GM12878 (cell line): Measurements from ENCODE around the gene CAMKK1. TPM values are rescaled to one million over a fixed set of nuclear protein-coding genes. Genes with fewer than 3 reads are reported as not detected.

Source experiments
- polyA plus RNA-seq, 11 experiments: library from polyadenylated mRNA; depleted of rRNA in 4 of 11; unstranded in 6 of 11; stranded (reverse) in 5 of 11; fragments of >200 nt; fragmentation: Nextera tagmentation in 4 of 11; fragmentation: Illumina TruSeq in 1 of 11; extraction: Ambion mirVana in 4 of 11; extraction: Trizol in 1 of 11; gene quantifications; 1 replicate in 1 of 11; 2 replicates in 10 of 11; pipeline versions ENCODE4 v1.2.1 to v1.2.3, GENCODE V29; 2011 to 2016; ENCODE audit warnings: inconsistent platforms in 2 of 11, missing spikeins in 2 of 11, low read depth in 1 of 11
- total RNA-seq, 4 experiments: library from RNA; depleted of rRNA in 3 of 4; stranded (reverse); fragments of >200 nt in 3 of 4; fragmentation: Illumina TruSeq in 1 of 4; extraction: Trizol in 1 of 4; gene quantifications; 2 replicates each; pipeline versions ENCODE4 v1.2.1 to v1.2.3, GENCODE V29; 2013 to 2021

Gene CAMKK1
- total and polyA plus RNA-seq, 10 of the 15 experiments (the other 5 are each of a cell fraction or from before 2014, with no cell fraction given), result 0.06 to 0.84 (median 0.37) TPM

Other genes with a start within 250 kb of the CAMKK1 start
Only the 7 nearest of the 9 such genes appear.
- 24.5 and 37.3 TPM in 2 replicates for gene EMC6, start 224.2 kb downstream of the CAMKK1 start, total RNA-seq (2014; rRNA removed)
- 28.3 and 34.5 TPM in 2 replicates for gene EMC6, start 224.2 kb downstream of the CAMKK1 start, total RNA-seq (2014; rRNA removed; fragmentation: Illumina TruSeq; extraction: Trizol)
- gene EMC6, start 224.2 kb downstream of the CAMKK1 start, total RNA-seq (2021), result 63.6 and 64.2 TPM in 2 replicates
- gene EMC6, start 224.2 kb downstream of the CAMKK1 start, polyA plus RNA-seq (2011; rRNA removed), result 20.0 and 28.8 TPM in 2 replicates
- 11.1 and 27.6 TPM in 2 replicates for gene EMC6, start 224.2 kb downstream of the CAMKK1 start, polyA plus RNA-seq (2014; fragmentation: Illumina TruSeq; extraction: Trizol)
- gene EMC6, start 224.2 kb downstream of the CAMKK1 start, polyA plus RNA-seq (2014; fragmentation: Nextera tagmentation; extraction: Ambion mirVana), result 10 to 100 TPM in 1 of 2 experiments, 1 to 10 TPM in 1; 5.1 to 32.2 TPM
- 162 and 165 TPM in 2 replicates for gene EMC6, start 224.2 kb downstream of the CAMKK1 start, polyA plus RNA-seq (2014; rRNA removed)
- 100 to 1,000 TPM; 170 to 172 TPM for gene EMC6, start 224.2 kb downstream of the CAMKK1 start, polyA plus RNA-seq (2016; fragmentation: Nextera tagmentation; extraction: Ambion mirVana)
- gene P2RX5, start 196.9 kb downstream of the CAMKK1 start, total RNA-seq (2014; rRNA removed), result 22.5 and 25.2 TPM in 2 replicates
- gene P2RX5, start 196.9 kb downstream of the CAMKK1 start, total RNA-seq (2014; rRNA removed; fragmentation: Illumina TruSeq; extraction: Trizol), result 17.9 and 20.0 TPM in 2 replicates
- gene P2RX5, start 196.9 kb downstream of the CAMKK1 start, total RNA-seq (2021), result 24.8 and 27.2 TPM in 2 replicates
- 5.1 and 10.0 TPM in 2 replicates for gene P2RX5, start 196.9 kb downstream of the CAMKK1 start, polyA plus RNA-seq (2011; rRNA removed)
- gene P2RX5, start 196.9 kb downstream of the CAMKK1 start, polyA plus RNA-seq (2014; fragmentation: Illumina TruSeq; extraction: Trizol), result 18.4 and 28.8 TPM in 2 replicates
- 10 to 100 TPM in 1 of 2 experiments, 1 to 10 TPM in 1; 6.9 to 14.2 TPM for gene P2RX5, start 196.9 kb downstream of the CAMKK1 start, polyA plus RNA-seq (2014; fragmentation: Nextera tagmentation; extraction: Ambion mirVana)
- gene P2RX5, start 196.9 kb downstream of the CAMKK1 start, polyA plus RNA-seq (2014; rRNA removed), result 18.1 and 22.5 TPM in 2 replicates
- 10 to 100 TPM; 19.1 to 23.1 TPM for gene P2RX5, start 196.9 kb downstream of the CAMKK1 start, polyA plus RNA-seq (2016; fragmentation: Nextera tagmentation; extraction: Ambion mirVana)
- gene HASPIN, start 169.2 kb downstream of the CAMKK1 start, total RNA-seq (2014; rRNA removed), result 14.9 and 16.5 TPM in 2 replicates
- gene HASPIN, start 169.2 kb downstream of the CAMKK1 start, total RNA-seq (2014; rRNA removed; fragmentation: Illumina TruSeq; extraction: Trizol), result 11.7 and 13.1 TPM in 2 replicates
- 16.5 and 18.0 TPM in 2 replicates for gene HASPIN, start 169.2 kb downstream of the CAMKK1 start, total RNA-seq (2021)
- gene HASPIN, start 169.2 kb downstream of the CAMKK1 start, polyA plus RNA-seq (2011; rRNA removed), result 6.1 and 7.1 TPM in 2 replicates
- 13.4 and 16.4 TPM in 2 replicates for gene HASPIN, start 169.2 kb downstream of the CAMKK1 start, polyA plus RNA-seq (2014; fragmentation: Illumina TruSeq; extraction: Trizol)
- gene HASPIN, start 169.2 kb downstream of the CAMKK1 start, polyA plus RNA-seq (2014; fragmentation: Nextera tagmentation; extraction: Ambion mirVana), result under 1 TPM; 0.80 to 0.97 TPM
- 11.4 and 12.2 TPM in 2 replicates for gene HASPIN, start 169.2 kb downstream of the CAMKK1 start, polyA plus RNA-seq (2014; rRNA removed)
- 1 to 10 TPM; 8.7 TPM for gene HASPIN, start 169.2 kb downstream of the CAMKK1 start, polyA plus RNA-seq (2016; fragmentation: Nextera tagmentation; extraction: Ambion mirVana)
- gene ITGAE, start 91.9 kb downstream of the CAMKK1 start, total RNA-seq (2014; rRNA removed), result 19.6 and 19.7 TPM in 2 replicates
- gene ITGAE, start 91.9 kb downstream of the CAMKK1 start, total RNA-seq (2014; rRNA removed; fragmentation: Illumina TruSeq; extraction: Trizol), result 19.1 and 21.7 TPM in 2 replicates
- gene ITGAE, start 91.9 kb downstream of the CAMKK1 start, total RNA-seq (2021), result 13.1 and 13.6 TPM in 2 replicates
- gene ITGAE, start 91.9 kb downstream of the CAMKK1 start, polyA plus RNA-seq (2011; rRNA removed), result 41.3 TPM in 2 replicates
- 19.2 and 19.4 TPM in 2 replicates for gene ITGAE, start 91.9 kb downstream of the CAMKK1 start, polyA plus RNA-seq (2014; fragmentation: Illumina TruSeq; extraction: Trizol)
- gene ITGAE, start 91.9 kb downstream of the CAMKK1 start, polyA plus RNA-seq (2014; fragmentation: Nextera tagmentation; extraction: Ambion mirVana), result 100 to 1,000 TPM; 145 to 161 TPM
- gene ITGAE, start 91.9 kb downstream of the CAMKK1 start, polyA plus RNA-seq (2014; rRNA removed), result 28.3 and 33.9 TPM in 2 replicates
- 10 to 100 TPM; 48.0 to 53.0 TPM for gene ITGAE, start 91.9 kb downstream of the CAMKK1 start, polyA plus RNA-seq (2016; fragmentation: Nextera tagmentation; extraction: Ambion mirVana)
- 17.9 and 18.0 TPM in 2 replicates for gene NCBP3, start 46.8 kb downstream of the CAMKK1 start, total RNA-seq (2014; rRNA removed)
- 20.1 and 23.3 TPM in 2 replicates for gene NCBP3, start 46.8 kb downstream of the CAMKK1 start, total RNA-seq (2014; rRNA removed; fragmentation: Illumina TruSeq; extraction: Trizol)
- gene NCBP3, start 46.8 kb downstream of the CAMKK1 start, total RNA-seq (2021), result 22.3 and 27.2 TPM in 2 replicates
- 28.4 and 37.8 TPM in 2 replicates for gene NCBP3, start 46.8 kb downstream of the CAMKK1 start, polyA plus RNA-seq (2011; rRNA removed)
- 23.8 and 32.0 TPM in 2 replicates for gene NCBP3, start 46.8 kb downstream of the CAMKK1 start, polyA plus RNA-seq (2014; fragmentation: Illumina TruSeq; extraction: Trizol)
- gene NCBP3, start 46.8 kb downstream of the CAMKK1 start, polyA plus RNA-seq (2014; fragmentation: Nextera tagmentation; extraction: Ambion mirVana), result 1 to 10 TPM; 5.2 to 8.4 TPM
- 22.2 and 24.0 TPM in 2 replicates for gene NCBP3, start 46.8 kb downstream of the CAMKK1 start, polyA plus RNA-seq (2014; rRNA removed)
- gene NCBP3, start 46.8 kb downstream of the CAMKK1 start, polyA plus RNA-seq (2016; fragmentation: Nextera tagmentation; extraction: Ambion mirVana), result 10 to 100 TPM; 20.0 to 23.0 TPM
- gene P2RX1, start 23.4 kb upstream of the CAMKK1 start, total RNA-seq (2014; rRNA removed), result 5.5 and 5.9 TPM in 2 replicates
- 2.7 and 3.1 TPM in 2 replicates for gene P2RX1, start 23.4 kb upstream of the CAMKK1 start, total RNA-seq (2014; rRNA removed; fragmentation: Illumina TruSeq; extraction: Trizol)
- 5.0 and 5.1 TPM in 2 replicates for gene P2RX1, start 23.4 kb upstream of the CAMKK1 start, total RNA-seq (2021)
- gene P2RX1, start 23.4 kb upstream of the CAMKK1 start, polyA plus RNA-seq (2011; rRNA removed), result 0.12 and 0.19 TPM in 2 replicates
- 2.4 and 3.2 TPM in 2 replicates for gene P2RX1, start 23.4 kb upstream of the CAMKK1 start, polyA plus RNA-seq (2014; fragmentation: Illumina TruSeq; extraction: Trizol)
- gene P2RX1, start 23.4 kb upstream of the CAMKK1 start, polyA plus RNA-seq (2014; fragmentation: Nextera tagmentation; extraction: Ambion mirVana), result under 1 TPM; 0.16 to 0.22 TPM
- 5.6 and 6.2 TPM in 2 replicates for gene P2RX1, start 23.4 kb upstream of the CAMKK1 start, polyA plus RNA-seq (2014; rRNA removed)
- gene P2RX1, start 23.4 kb upstream of the CAMKK1 start, polyA plus RNA-seq (2016; fragmentation: Nextera tagmentation; extraction: Ambion mirVana), result 1 to 10 TPM; 3.6 to 4.3 TPM
- 42.3 and 48.7 TPM in 2 replicates for gene ATP2A3, start 71.4 kb upstream of the CAMKK1 start, total RNA-seq (2014; rRNA removed)
- 15.7 and 20.1 TPM in 2 replicates for gene ATP2A3, start 71.4 kb upstream of the CAMKK1 start, total RNA-seq (2014; rRNA removed; fragmentation: Illumina TruSeq; extraction: Trizol)
- gene ATP2A3, start 71.4 kb upstream of the CAMKK1 start, total RNA-seq (2021), result 91.7 and 99.2 TPM in 2 replicates
- 11.9 and 27.0 TPM in 2 replicates for gene ATP2A3, start 71.4 kb upstream of the CAMKK1 start, polyA plus RNA-seq (2011; rRNA removed)
- 11.6 and 26.5 TPM in 2 replicates for gene ATP2A3, start 71.4 kb upstream of the CAMKK1 start, polyA plus RNA-seq (2014; fragmentation: Illumina TruSeq; extraction: Trizol)
- gene ATP2A3, start 71.4 kb upstream of the CAMKK1 start, polyA plus RNA-seq (2014; fragmentation: Nextera tagmentation; extraction: Ambion mirVana), result 1 to 10 TPM; 1.0 to 3.0 TPM
- gene ATP2A3, start 71.4 kb upstream of the CAMKK1 start, polyA plus RNA-seq (2014; rRNA removed), result 66.4 and 78.9 TPM in 2 replicates
- 10 to 100 TPM; 61.1 to 62.8 TPM for gene ATP2A3, start 71.4 kb upstream of the CAMKK1 start, polyA plus RNA-seq (2016; fragmentation: Nextera tagmentation; extraction: Ambion mirVana)